ENCODE measurements around the gene ASCL3.
"Not testable (repeated sequence)": the region's sequence is repeated elsewhere in the genome, so short reads cannot be mapped to it uniquely, and the experiment has no call there.

The ASCL3 gene, protein sequence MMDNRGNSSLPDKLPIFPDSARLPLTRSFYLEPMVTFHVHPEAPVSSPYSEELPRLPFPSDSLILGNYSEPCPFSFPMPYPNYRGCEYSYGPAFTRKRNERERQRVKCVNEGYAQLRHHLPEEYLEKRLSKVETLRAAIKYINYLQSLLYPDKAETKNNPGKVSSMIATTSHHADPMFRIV

GRCh38 chr11:8942518-8943066, at the start of gene ASCL3:
TSS of gene ASCL3 (minus strand) at chr11:8943016. CDS start at chr11:8938161, 4,855 bp downstream.
- DNase-seq, result no peak

- DNase-seq, result no peak
Measured at GRCh38 chr11:8989453-8989852, 46.6 kb upstream of the ASCL3 start.

GRCh38 chr11:8988329-8989234, 45.8 kb upstream of the ASCL3 start:
- DNase-seq, result no peak

DNA sequence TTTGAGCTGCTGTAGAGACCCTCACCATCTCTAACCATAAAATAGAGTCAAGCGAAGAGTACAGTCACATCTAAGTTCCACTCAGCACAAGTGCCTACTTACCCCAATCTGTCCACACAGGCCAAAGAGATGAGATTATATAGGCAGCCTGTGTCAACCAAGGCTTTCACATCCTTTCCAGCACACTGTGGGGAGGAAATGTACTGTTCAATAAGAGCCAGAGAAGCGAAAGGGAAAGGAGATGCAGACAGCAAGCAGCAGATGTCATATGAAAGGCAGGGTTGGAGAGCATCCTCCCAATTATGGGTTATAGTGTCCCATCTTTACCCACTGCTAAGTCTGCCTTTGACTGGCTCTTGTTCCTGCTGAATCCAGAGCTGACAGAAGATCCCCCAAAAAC, 44.6 kb upstream of the ASCL3 start:
- DNase-seq, result no peak

- DNase-seq, result not testable (repeated sequence)
Measured at GRCh38 chr11:8986772-8987171, 44.0 kb upstream of the ASCL3 start.

DNA sequence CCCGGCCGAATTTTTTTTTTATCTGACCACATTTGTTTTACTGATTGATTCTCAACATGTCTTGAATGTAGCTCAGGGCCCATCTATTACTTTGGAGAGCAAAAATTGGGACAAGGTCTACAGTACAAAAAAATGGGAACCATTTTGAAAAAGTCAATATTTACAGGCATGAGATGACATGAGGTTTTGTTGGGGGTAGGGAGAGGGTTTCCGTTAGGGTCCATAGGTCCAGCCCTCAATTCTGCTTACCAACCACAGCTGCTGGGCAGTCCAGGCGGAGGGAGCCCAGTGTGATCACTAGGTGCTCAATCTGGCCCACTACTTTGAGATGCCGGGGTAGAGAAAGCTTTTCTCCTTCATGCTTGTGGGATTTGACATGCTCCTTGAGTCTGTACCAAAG, 42.6 kb upstream of the ASCL3 start:
- DNase-seq, result no peak

- no peak for DNase-seq
Measured at GRCh38 chr11:8983552-8983951, 40.7 kb upstream of the ASCL3 start.

GRCh38 chr11:8980485-8980884, 37.7 kb upstream of the ASCL3 start:
- no peak for DNase-seq

DNA sequence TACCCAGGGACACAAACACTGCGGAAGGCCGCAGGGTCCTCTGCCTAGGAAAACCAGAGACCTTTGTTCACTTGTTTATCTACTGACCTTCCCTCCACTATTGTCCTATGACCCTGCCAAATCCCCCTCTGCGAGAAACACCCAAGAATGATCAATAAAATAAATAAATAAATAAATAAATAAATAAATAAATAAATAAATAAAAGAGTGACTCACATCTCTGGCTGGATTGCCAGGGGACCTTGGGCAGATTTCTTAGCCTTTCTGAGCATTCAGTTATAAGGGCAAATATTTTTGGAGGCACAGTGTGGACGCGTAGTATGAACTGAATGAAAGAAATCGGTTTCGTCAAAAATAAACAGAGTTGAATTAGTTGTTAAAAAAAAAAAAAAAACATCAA, 36.5 kb upstream of the ASCL3 start:
- DNase-seq, result not testable (repeated sequence)

DNA sequence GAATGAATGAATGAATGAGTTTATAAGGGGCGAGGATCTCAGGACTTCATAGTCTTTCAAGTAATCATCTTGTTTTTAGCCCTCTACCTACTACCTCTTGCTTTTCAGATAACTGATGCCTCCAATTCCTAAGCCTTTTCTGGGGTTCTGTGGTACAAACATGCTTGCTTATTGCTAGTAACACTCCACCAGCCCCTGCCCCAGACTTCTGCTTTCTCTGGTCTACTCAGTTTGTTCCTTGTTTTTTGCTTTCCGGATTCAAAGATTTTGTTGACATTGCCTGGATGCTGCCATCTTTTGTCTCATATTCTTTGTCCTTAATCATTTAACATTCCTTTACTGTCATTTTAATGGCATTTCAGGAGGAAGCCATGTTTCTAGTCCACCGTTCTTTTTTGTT, 30.3 kb upstream of the ASCL3 start:
- DNase-seq, result no peak

GRCh38 chr11:8971924-8972316, 29.1 kb upstream of the ASCL3 start:
- DNase-seq, result no peak

- DNase-seq, result no peak
Measured at GRCh38 chr11:8971196-8971923, 28.5 kb upstream of the ASCL3 start.

DNA sequence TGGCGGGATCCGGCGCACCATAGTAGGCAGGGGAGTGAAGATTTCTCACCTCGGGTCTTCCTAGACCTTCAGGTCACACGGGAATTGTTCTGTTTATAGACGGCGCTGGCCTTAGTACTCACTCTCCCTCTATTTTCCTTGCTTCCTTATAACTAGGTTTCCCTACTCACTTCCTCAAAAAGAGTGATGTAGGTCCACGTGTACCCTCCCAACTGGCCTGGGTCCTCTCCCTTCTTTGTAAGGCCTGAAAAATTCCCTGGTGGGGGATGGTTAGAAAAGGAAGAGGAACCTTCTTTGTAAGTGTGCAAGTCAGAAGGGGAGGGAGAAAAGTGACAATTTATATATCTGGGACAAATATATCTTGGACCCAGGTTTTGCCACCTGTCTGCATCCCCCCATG, 24.4 kb upstream of the ASCL3 start:
- no peak for DNase-seq

DNA sequence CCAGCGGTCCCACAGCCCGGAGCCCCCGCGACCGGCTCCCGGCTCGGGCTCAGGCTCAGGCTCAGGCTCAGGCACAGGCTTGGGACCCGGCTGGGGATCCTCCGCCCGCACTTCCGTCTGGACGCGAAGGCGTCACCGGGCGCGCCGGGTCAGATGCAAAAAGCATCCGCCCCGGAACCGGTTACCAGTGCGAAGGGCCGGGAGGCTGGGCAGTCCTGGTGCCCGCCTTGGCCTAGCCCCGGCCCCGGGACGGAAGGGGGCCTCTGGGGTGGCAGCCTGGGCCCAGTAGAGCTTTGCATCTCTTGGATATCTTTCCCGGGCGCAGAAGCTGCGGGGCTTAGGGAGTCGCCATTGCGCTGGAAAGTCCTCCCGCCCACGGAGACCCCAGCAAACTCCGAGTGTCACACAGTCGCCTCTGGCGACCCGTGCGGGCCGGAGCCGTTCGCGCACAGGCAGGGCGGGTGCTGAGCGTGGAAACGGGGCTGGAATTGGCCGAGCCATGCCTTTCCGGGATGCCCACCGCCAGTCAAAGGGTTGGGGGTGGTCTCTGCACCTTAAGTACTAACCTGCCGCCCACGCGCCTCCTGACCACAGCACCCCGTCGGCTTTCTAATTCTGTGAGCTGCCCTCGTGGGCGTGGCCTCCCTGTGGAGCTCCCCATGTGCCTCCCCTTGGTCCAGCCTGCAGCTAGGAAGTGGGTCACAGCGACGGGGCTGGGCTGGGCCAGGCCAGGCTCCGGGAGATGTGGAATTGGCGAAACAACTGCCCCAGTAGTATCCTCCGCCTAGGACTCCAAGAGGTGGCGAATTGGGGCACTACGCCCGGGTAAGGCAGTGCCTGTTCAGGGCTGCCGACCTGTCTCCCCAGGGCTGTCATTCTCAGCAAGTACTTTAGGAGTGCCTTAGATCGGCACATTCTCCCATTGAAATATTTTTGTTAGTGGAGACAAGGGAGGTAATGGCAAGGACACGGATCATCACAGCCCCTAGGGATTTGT, 21.8 kb upstream of the ASCL3 start, which contains the start of gene TMEM9B:
Gene TMEM9B, minus strand, starts transcription at position 119 of the 997 bp plus-strand sequence. CDS start 129 bp downstream, outside the sequence.
- DNase-seq, result peak; percentile 67 to 72

GRCh38 chr11:8963569-8964323, 20.9 kb upstream of the ASCL3 start:
- DNase-seq, result peak; percentile 73 to 75

GRCh38 chr11:8962841-8963240, 20.0 kb upstream of the ASCL3 start:
- no peak for DNase-seq

GRCh38 chr11:8961401-8961800, 18.6 kb upstream of the ASCL3 start:
- DNase-seq, result no peak

GRCh38 chr11:8959546-8960166, 16.8 kb upstream of the ASCL3 start:
- DNase-seq, result peak; percentile 9 to 24

- DNase-seq, result no peak
Measured at GRCh38 chr11:8956860-8957259, 14.0 kb upstream of the ASCL3 start.

GRCh38 chr11:8948886-8949285, 6.1 kb upstream of the ASCL3 start:
- DNase-seq, result no peak
